GM18867 (cell line): ENCODE results near the gene STK17B.
A peak's percentile ranks its signal among the peaks of the same experiment; 100 is the strongest.
"Not testable (repeated sequence)": the region's sequence is repeated elsewhere in the genome, so short reads cannot be mapped to it uniquely, and the experiment has no call there.

Experiments
- ATAC-seq: cut with Tn5 transposase; IDR thresholded peaks from one replicate; pipeline ENCODE4 v1.9.1; 2021; ENCODE audit warnings: mild to moderate bottlenecking, moderate library complexity; ENCODE audit not compliant: unreplicated experiment

Gene STK17B

GRCh38 chr2:196113061-196113974 lies 58.1 kb downstream of the STK17B start:
- ATAC-seq: no peak

GRCh38 chr2:196112418-196113034 lies 58.9 kb downstream of the STK17B start:
- ATAC-seq: no peak

- ATAC-seq: no peak
Measured at GRCh38 chr2:196108604-196109003, 62.8 kb downstream of the STK17B start.

- no peak for ATAC-seq
Measured at GRCh38 chr2:196105951-196106350, 65.4 kb downstream of the STK17B start.

- no peak for ATAC-seq
Measured at GRCh38 chr2:196104066-196104465, 67.3 kb downstream of the STK17B start.

GRCh38 chr2:196103626-196104025 lies 67.8 kb downstream of the STK17B start:
- no peak for ATAC-seq

GRCh38 chr2:196101325-196101991 lies 69.9 kb downstream of the STK17B start:
- ATAC-seq: peak; percentile 98

GRCh38 chr2:196099916-196100315 lies 71.5 kb downstream of the STK17B start:
- no peak for ATAC-seq

GRCh38 chr2:196097864-196098660 lies 73.3 kb downstream of the STK17B start:
- ATAC-seq: no peak

GRCh38 chr2:196096982-196097745 lies 74.2 kb downstream of the STK17B start:
- ATAC-seq: no peak

- ATAC-seq: no peak
Measured at GRCh38 chr2:196096264-196096663, 75.1 kb downstream of the STK17B start.

GRCh38 chr2:196089448-196089847 lies 81.9 kb downstream of the STK17B start:
- ATAC-seq: not testable (repeated sequence)

GRCh38 chr2:196088203-196088602 lies 83.2 kb downstream of the STK17B start:
- ATAC-seq: no peak

GRCh38 chr2:196086517-196087368 lies 84.6 kb downstream of the STK17B start:
- ATAC-seq: peak; percentile 87

- no peak for ATAC-seq
Measured at GRCh38 chr2:196083601-196084000, 87.8 kb downstream of the STK17B start.
